Glomerular visceral epithelial cell (primary cell): ENCODE data around the gene RNF2.

Source experiments
- DNase-seq: peaks from one replicate; pipeline ENCODE4 v3.0.0-alpha.2; 2016; ENCODE audit errors: extremely low spot score

Gene RNF2

GRCh38 chr1:185094761-185095160, 49.4 kb downstream of the RNF2 start:
- DNase-seq = no peak

- no peak for DNase-seq
Measured at GRCh38 chr1:185096531-185096930, 51.2 kb downstream of the RNF2 start.

- DNase-seq = no peak
Measured at GRCh38 chr1:185104083-185104482, 58.7 kb downstream of the RNF2 start.

GRCh38 chr1:185105121-185105520, 59.8 kb downstream of the RNF2 start:
- DNase-seq = no peak

GRCh38 chr1:185108321-185108720, 63.0 kb downstream of the RNF2 start:
- DNase-seq = no peak

- no peak for DNase-seq
Measured at GRCh38 chr1:185110145-185110544, 64.8 kb downstream of the RNF2 start.

- no peak for DNase-seq
Measured at GRCh38 chr1:185111873-185112272, 66.5 kb downstream of the RNF2 start.

GRCh38 chr1:185112356-185112755, 67.0 kb downstream of the RNF2 start:
- no peak for DNase-seq

- DNase-seq = no peak
Measured at GRCh38 chr1:185129708-185130107, 84.3 kb downstream of the RNF2 start.

GRCh38 chr1:185132534-185132933, 87.2 kb downstream of the RNF2 start:
- no peak for DNase-seq

- no peak for DNase-seq
Measured at GRCh38 chr1:185137896-185138545, 92.7 kb downstream of the RNF2 start.

- DNase-seq = no peak
Measured at GRCh38 chr1:185139246-185139645, 93.9 kb downstream of the RNF2 start.

- DNase-seq = no peak
Measured at GRCh38 chr1:185144233-185144632, 98.9 kb downstream of the RNF2 start.

- DNase-seq = no peak
Measured at GRCh38 chr1:185151215-185151614, 105.9 kb downstream of the RNF2 start.
